H1 (cell line): ENCODE results near the gene OR56B4. TPM values are rescaled to one million over a fixed set of nuclear protein-coding genes. Genes with fewer than 3 reads are reported as not detected.

Source experiments
- NRF1 ChIP-seq: IDR thresholded peaks from 2 replicates; pipeline ENCODE4 v1.6.1; 2011; ENCODE audit warnings: mild to moderate bottlenecking, low read depth, low read length, improper control_type of control experiment
- polyA plus RNA-seq, 7 experiments: library from polyadenylated mRNA; depleted of rRNA in 3 of 7; stranded (reverse) in 5 of 7; unstranded in 2 of 7; fragments of >200 nt in 5 of 7; fragments of 200-250 nt in 2 of 7; gene quantifications; 1 replicate in 5 of 7; 2 replicates in 1 of 7; 4 replicates in 1 of 7; pipeline versions ENCODE4 v1.2.1 to v1.2.3, GENCODE V29; 2011 to 2013; ENCODE audit warnings: missing spikeins in 2 of 7, mixed read lengths in 2 of 7
- total RNA-seq: library from RNA; stranded (reverse); fragmentation: NEBNext Ultra II Directional; extraction: Animal tissue kit (Norgen Biotek cat#: 25700); gene quantifications from 2 replicates; pipeline ENCODE4 v1.2.1, GENCODE V29; 2021

OR56B4 gene
- total and polyA plus RNA-seq, 2 of the 8 experiments (the other 6 are each of a cell fraction or from before 2014, with no cell fraction given) = not detected

DNA sequence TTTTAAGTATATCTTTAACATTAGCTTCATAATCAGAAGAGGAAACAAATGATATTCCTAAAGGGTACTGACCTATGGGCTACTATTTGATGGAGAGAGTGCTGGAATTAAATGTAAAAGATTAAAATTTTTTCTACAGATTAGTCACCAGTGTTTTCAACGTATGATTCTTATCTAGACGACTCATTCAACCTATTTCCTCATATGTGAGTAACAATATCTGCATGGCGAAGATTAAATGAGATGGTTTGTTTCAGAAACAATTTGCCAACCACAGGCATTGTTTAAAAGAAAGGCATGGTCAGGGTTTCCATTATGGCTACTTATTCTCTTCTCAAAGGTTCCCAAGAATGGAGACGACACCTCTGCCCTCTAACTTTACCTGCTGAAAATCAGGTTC is 20.4 kb downstream of the OR56B4 start (continued):
- TF ChIP-seq NRF1 = no peak
- TF ChIP-seq, all 59 proteins: peak for 0
